A204.1 (cell line): Measurements from ENCODE around the gene TMEM92.

Source experiments
- FAIRE-seq: peaks from 2 replicates; lab custom pipeline; 2012; peaks lifted over from hg19 to GRCh38; lab: Jason Lieb, UNC

The TMEM92 gene

DNA sequence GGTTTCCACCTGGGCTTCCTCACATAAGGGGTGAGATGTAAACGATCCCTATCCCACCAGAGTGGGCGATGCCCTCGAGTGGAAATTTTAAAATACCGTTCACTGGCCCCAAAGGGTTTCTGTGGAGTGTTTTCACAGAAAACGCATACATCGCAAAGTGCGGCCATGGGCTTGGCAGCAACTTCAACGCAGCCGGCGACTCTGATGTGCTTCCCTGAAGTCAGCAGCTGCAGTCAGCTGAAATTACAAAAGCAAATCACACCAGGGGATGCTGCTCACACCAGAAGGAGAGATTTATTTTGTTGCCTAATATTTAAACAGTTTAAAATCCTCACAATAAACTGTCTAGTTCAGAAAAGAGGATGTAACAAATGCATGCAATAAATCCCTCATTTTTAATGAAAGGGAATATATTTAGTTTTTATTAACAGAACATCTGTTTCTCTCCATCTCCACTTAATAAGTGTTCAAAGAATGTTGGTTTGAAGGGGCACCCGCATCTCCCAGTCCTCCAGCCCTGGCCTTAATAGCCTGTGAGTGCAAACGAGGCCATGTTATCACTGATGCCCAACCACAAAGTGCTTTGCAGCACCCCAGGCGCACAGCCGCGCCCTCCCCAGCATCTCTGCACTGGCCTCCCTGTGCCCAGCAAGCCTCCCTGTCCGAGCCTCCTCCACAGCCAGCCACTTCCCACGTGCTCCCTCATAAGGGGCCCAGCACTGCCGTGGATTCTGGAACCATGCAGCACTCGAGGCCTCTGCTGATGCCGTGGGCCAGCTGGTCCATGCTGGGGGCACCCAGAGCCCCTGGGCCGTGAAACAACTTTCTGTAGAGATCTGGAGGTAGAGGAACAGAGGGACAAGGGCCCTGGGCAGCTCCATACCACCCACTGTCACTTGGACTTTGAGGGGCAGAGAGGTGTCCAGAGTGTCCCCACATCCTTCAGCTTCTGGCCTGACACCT lies 54.4 kb downstream of the TMEM92 start:
- FAIRE-seq, result no peak

DNA sequence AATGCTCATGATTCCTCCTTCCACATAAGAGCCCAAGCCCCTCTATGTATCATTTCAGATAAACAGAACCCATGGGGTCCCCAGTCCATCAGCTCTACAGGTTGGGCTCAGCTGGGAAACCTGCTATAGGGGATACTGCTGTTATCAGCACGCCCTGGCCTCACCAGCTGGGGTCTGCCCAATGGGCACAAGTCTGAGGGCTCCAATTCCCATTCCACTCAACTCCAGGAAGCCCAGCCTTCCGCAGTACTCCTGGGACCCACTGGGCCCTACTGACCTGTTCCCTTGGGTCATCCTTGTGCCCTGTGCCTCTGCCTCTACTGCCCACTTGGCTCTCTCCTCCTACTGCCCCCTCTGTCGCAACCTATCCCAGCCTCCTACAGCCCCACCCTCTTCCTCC lies 55.5 kb downstream of the TMEM92 start:
- FAIRE-seq, result no peak

DNA sequence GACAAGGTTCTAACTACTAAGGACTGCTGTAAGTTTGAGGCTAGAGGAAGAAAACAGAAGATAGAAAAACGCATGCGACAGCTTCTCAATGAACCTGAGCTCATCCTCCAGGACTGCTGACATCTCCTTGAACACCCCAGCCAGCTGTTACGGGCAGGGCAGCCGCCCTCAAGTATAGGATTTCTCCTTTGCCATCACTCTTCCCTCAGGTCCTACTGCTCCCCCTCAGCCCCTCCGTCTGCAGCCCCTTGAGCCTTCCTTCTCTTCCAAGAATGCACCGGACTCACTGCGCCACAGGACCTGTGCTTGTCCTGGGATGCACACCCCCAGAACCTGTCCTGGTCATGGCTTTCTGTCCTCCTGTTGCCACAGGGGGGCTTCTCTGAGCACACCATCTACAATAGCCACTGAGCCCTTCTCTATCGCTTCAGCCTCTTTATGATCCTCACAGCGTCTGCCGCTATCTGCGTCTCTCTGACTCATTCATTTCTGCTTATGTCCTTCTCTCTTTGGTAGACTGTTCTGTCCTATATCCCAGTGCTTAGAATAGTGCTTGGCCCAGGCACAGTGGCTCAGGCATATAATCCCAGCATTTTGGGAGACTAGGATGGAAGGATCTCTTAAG lies 56.0 kb downstream of the TMEM92 start:
- no peak for FAIRE-seq
